ENCODE measurements around the gene KCTD15.

KCTD15 gene

GRCh38 chr19:33796164-33796875 is at the start of gene KCTD15:
TSS of gene KCTD15 (plus strand) at chr19:33796870. CDS start at chr19:33800455, 3,585 bp downstream.
- no peak for DNase-seq (ENCODE audit: low spot score)

- DNase-seq (ENCODE audit: low spot score) = no peak
Observed at GRCh38 chr19:33747273-33747672, 49.4 kb upstream of the KCTD15 start.

- no peak for DNase-seq (ENCODE audit: low spot score)
Observed at GRCh38 chr19:33748231-33748630, 48.4 kb upstream of the KCTD15 start.

GRCh38 chr19:33749016-33749415 is 47.7 kb upstream of the KCTD15 start:
- no peak for DNase-seq (ENCODE audit: low spot score)

GRCh38 chr19:33749619-33750175 is 47.0 kb upstream of the KCTD15 start:
- DNase-seq (ENCODE audit: low spot score) = no peak

- no peak for DNase-seq (ENCODE audit: low spot score)
Observed at GRCh38 chr19:33750587-33751435, 45.9 kb upstream of the KCTD15 start.

- DNase-seq (ENCODE audit: low spot score) = no peak
Observed at GRCh38 chr19:33751436-33751770, 45.3 kb upstream of the KCTD15 start.

GRCh38 chr19:33752018-33752800 is 44.5 kb upstream of the KCTD15 start:
- no peak for DNase-seq (ENCODE audit: low spot score)

- no peak for DNase-seq (ENCODE audit: low spot score)
Observed at GRCh38 chr19:33752945-33753344, 43.7 kb upstream of the KCTD15 start.

GRCh38 chr19:33754361-33754760 is 42.3 kb upstream of the KCTD15 start:
- DNase-seq (ENCODE audit: low spot score) = no peak

- DNase-seq (ENCODE audit: low spot score) = no peak
Observed at GRCh38 chr19:33755099-33756035, 41.3 kb upstream of the KCTD15 start.

GRCh38 chr19:33756177-33756576 is 40.5 kb upstream of the KCTD15 start:
- DNase-seq (ENCODE audit: low spot score) = no peak

- no peak for DNase-seq (ENCODE audit: low spot score)
Observed at GRCh38 chr19:33758541-33759013, 38.1 kb upstream of the KCTD15 start.

- DNase-seq (ENCODE audit: low spot score) = no peak
Observed at GRCh38 chr19:33759356-33759755, 37.3 kb upstream of the KCTD15 start.

GRCh38 chr19:33763633-33764371 is 32.9 kb upstream of the KCTD15 start:
- DNase-seq (ENCODE audit: low spot score) = no peak

- DNase-seq (ENCODE audit: low spot score) = no peak
Observed at GRCh38 chr19:33766623-33767022, 30.0 kb upstream of the KCTD15 start.

- DNase-seq (ENCODE audit: low spot score) = no peak
Observed at GRCh38 chr19:33767898-33768413, 28.7 kb upstream of the KCTD15 start.

GRCh38 chr19:33769208-33769607 is 27.5 kb upstream of the KCTD15 start:
- peak; percentile 27 for DNase-seq (ENCODE audit: low spot score)

- no peak for DNase-seq (ENCODE audit: low spot score)
Observed at GRCh38 chr19:33770107-33770506, 26.6 kb upstream of the KCTD15 start.

Measured in putamen (tissue), 1 donor.